Suppressor macrophage (primary cell): ENCODE data around the gene HGFAC.

Experiments used
- DNase-seq, 4 experiments: peaks; one replicate each; pipeline ENCODE4 v3.0.0-alpha.2; 2020 to 2022

Gene HGFAC

GRCh38 chr4:3488820-3489219 is 47.1 kb downstream of the HGFAC start:
- DNase-seq, result no peak

- DNase-seq, result no peak
These were observed 47.7 kb downstream of the HGFAC start for GRCh38 chr4:3489451-3489962.

- DNase-seq, result no peak
These were observed 50.1 kb downstream of the HGFAC start for GRCh38 chr4:3491681-3492405.

GRCh38 chr4:3492741-3493719 is 51.3 kb downstream of the HGFAC start:
- no peak for DNase-seq

- no peak for DNase-seq
These were observed 52.1 kb downstream of the HGFAC start for GRCh38 chr4:3493720-3494461.

GRCh38 chr4:3494462-3494871 is 52.7 kb downstream of the HGFAC start:
- DNase-seq, result no peak

- DNase-seq, result no peak
These were observed 53.6 kb downstream of the HGFAC start for GRCh38 chr4:3495204-3495975.

GRCh38 chr4:3496021-3496420 is 54.3 kb downstream of the HGFAC start:
- no peak for DNase-seq

GRCh38 chr4:3497095-3497494 is 55.3 kb downstream of the HGFAC start:
- DNase-seq, result no peak

- DNase-seq, result no peak
These were observed 56.0 kb downstream of the HGFAC start for GRCh38 chr4:3497523-3498389.

- DNase-seq, result no peak
These were observed 56.6 kb downstream of the HGFAC start for GRCh38 chr4:3498407-3498806.
